Keratinocyte (primary cell): ENCODE data around the gene DLG5. TPM values are rescaled to one million over a fixed set of nuclear protein-coding genes. Genes with fewer than 3 reads are reported as not detected.
A peak's percentile ranks its signal among the peaks of the same experiment; 100 is the strongest.

Experiments used
- DNase-seq: peaks from one replicate; pipeline ENCODE4 v3.0.0-alpha.2; 2011; ENCODE audit warnings: low read depth, missing footprints, low spot score
- FAIRE-seq: peaks from 2 replicates; lab custom pipeline; 2011; peaks lifted over from hg19 to GRCh38; lab: Jason Lieb, UNC
- H2AFZ ChIP-seq: 2 replicates; pipeline ENCODE4 v1.6.0; 2012; ENCODE audit warnings: low read length, control low read depth, inconsistent platforms; ENCODE audit not compliant: control insufficient read depth
- H3K27ac ChIP-seq: 2 replicates; pipeline ENCODE4 v1.5.1; 2011; ENCODE audit warnings: low read length; ENCODE audit not compliant: control insufficient read depth, insufficient read depth
- H3K27me3 ChIP-seq: 3 replicates; pipeline ENCODE4 v1.6.0; 2011; ENCODE audit warnings: low read length; ENCODE audit not compliant: control insufficient read depth, insufficient read depth; ENCODE audit errors: extremely low read depth
- H3K36me3 ChIP-seq, 2 experiments: 2 replicates in 1 of 2; 3 replicates in 1 of 2; pipeline ENCODE4 v1.5.1; 2011; ENCODE audit warnings: low read length in 2 of 2, mild to moderate bottlenecking in 1 of 2; ENCODE audit not compliant: control insufficient read depth in 2 of 2, insufficient read depth in 2 of 2; ENCODE audit errors: extremely low read depth in 1 of 2
- H3K4me1 ChIP-seq: 3 replicates; pipeline ENCODE4 v1.5.1; 2011; ENCODE audit warnings: low read length; ENCODE audit not compliant: control insufficient read depth, insufficient read depth; ENCODE audit errors: extremely low read depth
- H3K4me2 ChIP-seq: 3 replicates; pipeline ENCODE4 v1.6.0; 2011; ENCODE audit warnings: low read depth, low read length; ENCODE audit not compliant: control insufficient read depth, insufficient read depth; ENCODE audit errors: extremely low read depth
- H3K4me3 ChIP-seq, 3 experiments: fragments of 200-600 bp in 1 of 3; sonication (generic) in 1 of 3; 2 replicates in 2 of 3; 3 replicates in 1 of 3; pipeline ENCODE4 v1.5.1; 2011 to 2016; ENCODE audit warnings: low read length in 3 of 3, mild to moderate bottlenecking in 3 of 3, control low read depth in 2 of 3, inconsistent platforms in 1 of 3, low read depth in 1 of 3, mixed read lengths in 1 of 3, mixed run types in 1 of 3, moderate library complexity in 1 of 3; ENCODE audit not compliant: control insufficient read depth in 2 of 3, insufficient read depth in 2 of 3; ENCODE audit errors: extremely low read depth in 1 of 3
- H3K79me2 ChIP-seq: 2 replicates; pipeline ENCODE4 v1.6.0; 2012; ENCODE audit warnings: low read length; ENCODE audit not compliant: control insufficient read depth, insufficient read depth
- H3K9ac ChIP-seq: 3 replicates; pipeline ENCODE4 v1.6.0; 2011; ENCODE audit warnings: low read length; ENCODE audit not compliant: control insufficient read depth, insufficient read depth; ENCODE audit errors: extremely low read depth
- H3K9me1 ChIP-seq: 3 replicates; pipeline ENCODE4 v1.6.0; 2011; ENCODE audit warnings: low read length; ENCODE audit not compliant: control insufficient read depth, insufficient read depth; ENCODE audit errors: extremely low read depth
- H3K9me3 ChIP-seq: 2 replicates; pipeline ENCODE4 v1.5.1; 2012; ENCODE audit warnings: low read depth, low read length; ENCODE audit not compliant: control insufficient read depth
- H4K20me1 ChIP-seq: 3 replicates; pipeline ENCODE4 v1.6.0; 2011; ENCODE audit warnings: low read length; ENCODE audit not compliant: control insufficient read depth, insufficient read depth; ENCODE audit errors: extremely low read depth
- EZH2 ChIP-seq: IDR thresholded peaks from one replicate; pipeline ENCODE4 v1.6.1; 2012; ENCODE audit warnings: inconsistent platforms, mild to moderate bottlenecking, low read length, moderate library complexity
- dilution Hi-C: fragments of 300-500 bp; cut with MboI; formaldehyde crosslinking; loops from one replicate; pipeline ENCODE4 v1.7.0; 2020; ENCODE audit warnings: low sequenced_read_pairs; ENCODE audit not compliant: extremely low pct_ligation_motif_present
- polyA plus RNA-seq, 5 experiments: library from polyadenylated mRNA; depleted of rRNA in 3 of 5; stranded (reverse) in 3 of 5; stranded (forward) in 1 of 5; unstranded in 1 of 5; fragments of >200 nt; gene quantifications; 1 replicate in 1 of 5; 2 replicates in 3 of 5; 3 replicates in 1 of 5; pipeline versions ENCODE4 v1.2.1 to v1.2.3, GENCODE V29; 2011 to 2012; ENCODE audit warnings: missing spikeins in 2 of 5, low read depth in 1 of 5, low replicate concordance in 1 of 5
- TF ChIP-seq, protein P1 (sequence below), 3 experiments: IDR thresholded peaks in 1 of 3; conservative IDR thresholded peaks in 1 of 3; optimal IDR thresholded peaks in 1 of 3; 2 replicates in 2 of 3; 3 replicates in 1 of 3; pipeline versions ENCODE3 to v1.5.1; 2011; ENCODE audit warnings: low read length in 3 of 3, mild to moderate bottlenecking in 3 of 3, moderate library complexity in 2 of 3, control low read depth in 1 of 3, inconsistent platforms in 1 of 3; ENCODE audit not compliant: insufficient read depth in 2 of 3; ENCODE audit errors: extremely low read depth in 1 of 3

DLG5 gene
- polyA plus RNA-seq, 1 donor (not counting 4 experiments of a cell fraction or from before 2014, with no cell fraction given) = 17.2 TPM

DNA sequence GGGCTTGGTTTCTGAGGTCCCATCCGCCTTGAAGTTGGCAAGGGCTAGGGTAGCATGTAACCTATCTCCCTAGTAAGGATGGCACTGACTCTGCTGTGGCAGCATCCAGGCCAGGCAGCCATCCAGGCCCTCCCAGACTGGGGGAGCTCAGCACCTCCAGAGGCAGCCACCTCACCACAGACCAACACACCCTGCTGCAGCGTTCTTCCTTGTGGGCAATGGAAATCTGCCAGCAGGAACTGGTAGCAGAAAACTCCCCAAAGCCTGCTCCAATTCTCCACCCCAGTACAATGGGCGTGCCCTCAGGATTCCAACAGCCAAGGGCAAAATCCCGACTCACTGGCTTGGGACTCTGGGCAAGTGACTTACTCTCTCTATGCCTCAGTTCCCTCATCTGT lies 27.5 kb downstream of the DLG5 start:
- Histone ChIP-seq H3K4me2 (peak overlapping the region; percentile 93), H3K9ac (peak overlapping the region; percentile 69), H3K79me2 (peaks cover 61% of the 10 kb centered on the region), H3K9me1 (peaks cover 2% of the 10 kb centered on the region), H2AFZ (no peak overlapping the region), H3K4me1 (peaks cover 54% of the 10 kb centered on the region), H3K4me3 (peak overlapping the region in 2 of 3 experiments; percentile 43 to 67), H3K9me3 (no peaks in the 10 kb centered on the region), H4K20me1 (peaks cover 3% of the 10 kb centered on the region), H3K36me3 (peaks cover 5% of the 10 kb centered on the region in 2 experiments), H3K27ac (peak overlapping the region; percentile 92), H3K27me3 (no peaks in the 10 kb centered on the region)
- FAIRE-seq = peak; percentile 97
- DNase-seq = peak; percentile 90
- dilution Hi-C loops = no loop called here
- TF ChIP-seq, protein P1, sequence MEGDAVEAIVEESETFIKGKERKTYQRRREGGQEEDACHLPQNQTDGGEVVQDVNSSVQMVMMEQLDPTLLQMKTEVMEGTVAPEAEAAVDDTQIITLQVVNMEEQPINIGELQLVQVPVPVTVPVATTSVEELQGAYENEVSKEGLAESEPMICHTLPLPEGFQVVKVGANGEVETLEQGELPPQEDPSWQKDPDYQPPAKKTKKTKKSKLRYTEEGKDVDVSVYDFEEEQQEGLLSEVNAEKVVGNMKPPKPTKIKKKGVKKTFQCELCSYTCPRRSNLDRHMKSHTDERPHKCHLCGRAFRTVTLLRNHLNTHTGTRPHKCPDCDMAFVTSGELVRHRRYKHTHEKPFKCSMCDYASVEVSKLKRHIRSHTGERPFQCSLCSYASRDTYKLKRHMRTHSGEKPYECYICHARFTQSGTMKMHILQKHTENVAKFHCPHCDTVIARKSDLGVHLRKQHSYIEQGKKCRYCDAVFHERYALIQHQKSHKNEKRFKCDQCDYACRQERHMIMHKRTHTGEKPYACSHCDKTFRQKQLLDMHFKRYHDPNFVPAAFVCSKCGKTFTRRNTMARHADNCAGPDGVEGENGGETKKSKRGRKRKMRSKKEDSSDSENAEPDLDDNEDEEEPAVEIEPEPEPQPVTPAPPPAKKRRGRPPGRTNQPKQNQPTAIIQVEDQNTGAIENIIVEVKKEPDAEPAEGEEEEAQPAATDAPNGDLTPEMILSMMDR (optimal IDR thresholded peaks at IDR 0.05 in 1 of 3, IDR thresholded peaks at IDR 0.05 in 1 of 3, conservative IDR thresholded peaks at IDR 0.05 in 1 of 3; ENCODE audit: extremely low read depth in 1 of 3, insufficient read depth in 2 of 3, low read length in 3 of 3) = no peak
- no peak for TF ChIP-seq EZH2

DNA sequence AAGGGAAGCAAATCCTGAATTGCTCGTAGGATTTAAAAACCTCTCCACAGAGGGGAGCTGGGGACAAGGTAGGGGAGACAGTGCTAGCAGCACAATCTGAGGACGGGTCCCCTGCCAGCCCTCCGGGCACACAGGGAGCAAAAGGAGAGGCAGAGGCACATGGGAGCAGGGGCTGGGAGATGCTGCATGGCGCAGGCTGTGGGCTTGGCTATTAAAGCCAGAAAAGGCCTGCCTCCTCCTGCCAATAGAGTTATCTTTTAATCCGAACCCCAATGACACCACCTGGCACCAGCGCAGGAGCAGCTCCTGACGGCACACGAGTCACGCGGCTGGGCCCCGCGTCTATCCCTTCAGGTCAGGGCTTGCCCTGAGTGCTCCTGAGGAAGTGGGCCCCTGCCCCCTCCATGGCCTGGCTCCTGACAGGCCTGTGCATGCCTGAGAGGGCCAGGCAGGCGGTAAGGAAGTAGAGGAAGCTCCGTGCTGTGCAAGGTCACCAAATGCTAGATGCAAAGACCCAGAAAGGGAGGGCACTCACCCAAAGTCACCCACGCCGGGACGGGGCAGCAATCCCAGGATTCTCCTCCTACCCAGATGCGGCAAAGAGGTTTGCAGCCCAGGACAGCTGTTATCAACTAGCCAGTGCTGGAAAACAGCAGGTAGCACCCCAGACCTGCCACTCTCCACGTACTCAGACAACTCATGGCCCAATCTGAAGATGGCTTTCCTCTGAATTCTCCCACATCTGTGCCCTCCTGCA lies 28.1 kb downstream of the DLG5 start:
- H2AFZ ChIP-seq = peak overlapping the region; percentile 21
- no peaks in the 10 kb centered on the region for H3K27me3 ChIP-seq
- peaks cover 3% of the 10 kb centered on the region for H4K20me1 ChIP-seq
- peak overlapping the region; percentile 92 for H3K27ac ChIP-seq
- H3K9ac ChIP-seq = peak overlapping the region; percentile 69
- H3K79me2 ChIP-seq = peaks cover 62% of the 10 kb centered on the region
- peak overlapping the region in 2 of 3 experiments; percentile 43 to 67 for H3K4me3 ChIP-seq
- peaks cover 5 to 6% of the 10 kb centered on the region in 2 experiments for H3K36me3 ChIP-seq
- peaks cover 2% of the 10 kb centered on the region for H3K9me1 ChIP-seq
- DNase-seq = peak; percentile 95
- no peaks in the 10 kb centered on the region for H3K9me3 ChIP-seq
- H3K4me2 ChIP-seq = peak overlapping the region; percentile 93
- FAIRE-seq = no peak
- H3K4me1 ChIP-seq = peaks cover 54% of the 10 kb centered on the region
- TF ChIP-seq, protein P1 (optimal IDR thresholded peaks at IDR 0.05 in 1 of 3, IDR thresholded peaks at IDR 0.05 in 1 of 3, conservative IDR thresholded peaks at IDR 0.05 in 1 of 3; ENCODE audit: extremely low read depth in 1 of 3, insufficient read depth in 2 of 3, low read length in 3 of 3) = no peak
- TF ChIP-seq EZH2 = no peak
- dilution Hi-C loops = no loop called here
